Fibroblast of peridontal ligament (primary cell): ENCODE data around the gene ARSK.
A peak's percentile ranks its signal among the peaks of the same experiment; 100 is the strongest.

Experiments
- DNase-seq: peaks from one replicate; pipeline ENCODE4 v3.0.0-alpha.2; 2010; ENCODE audit errors: extremely low read depth

The ARSK gene

GRCh38 chr5:95554647-95555548 lies at the start of gene ARSK, which contains the start of gene SKIC3:
TSS of gene ARSK (plus strand) at chr5:95555101. CDS start at chr5:95555279, 178 bp downstream.
TSS of gene SKIC3 (minus strand) at chr5:95554977. CDS start at chr5:95547150, 7,827 bp downstream.
- peak; percentile 100 for DNase-seq

GRCh38 chr5:95508550-95508949 lies 46.4 kb upstream of the ARSK start:
- no peak for DNase-seq

GRCh38 chr5:95511606-95512005 lies 43.3 kb upstream of the ARSK start:
- DNase-seq = no peak

- DNase-seq = no peak
Measured at GRCh38 chr5:95518417-95518816, 36.5 kb upstream of the ARSK start.

- no peak for DNase-seq
Measured at GRCh38 chr5:95519151-95519550, 35.8 kb upstream of the ARSK start.

- DNase-seq = no peak
Measured at GRCh38 chr5:95519681-95520080, 35.2 kb upstream of the ARSK start.

GRCh38 chr5:95520206-95520605 lies 34.7 kb upstream of the ARSK start:
- no peak for DNase-seq

GRCh38 chr5:95524423-95524822 lies 30.5 kb upstream of the ARSK start:
- DNase-seq = no peak

GRCh38 chr5:95526871-95527270 lies 28.0 kb upstream of the ARSK start:
- DNase-seq = no peak

GRCh38 chr5:95528565-95528964 lies 26.3 kb upstream of the ARSK start:
- DNase-seq = no peak

- peak; percentile 82 for DNase-seq
Measured at GRCh38 chr5:95530416-95530815, 24.5 kb upstream of the ARSK start.

- no peak for DNase-seq
Measured at GRCh38 chr5:95531491-95531890, 23.4 kb upstream of the ARSK start.

- DNase-seq = no peak
Measured at GRCh38 chr5:95532415-95532814, 22.5 kb upstream of the ARSK start.

GRCh38 chr5:95533106-95533505 lies 21.8 kb upstream of the ARSK start:
- peak; percentile 22 for DNase-seq

GRCh38 chr5:95533761-95534160 lies 21.1 kb upstream of the ARSK start:
- peak; percentile 18 for DNase-seq

- peak; percentile 9 for DNase-seq
Measured at GRCh38 chr5:95537501-95537900, 17.4 kb upstream of the ARSK start.

GRCh38 chr5:95543017-95543705 lies 11.7 kb upstream of the ARSK start:
- peak; percentile 41 for DNase-seq

GRCh38 chr5:95549030-95549429 lies 5.9 kb upstream of the ARSK start:
- no peak for DNase-seq

GRCh38 chr5:95554331-95554646 lies 612 bp upstream of the ARSK start:
- no peak for DNase-seq

- peak; percentile 22 for DNase-seq
Measured at GRCh38 chr5:95555553-95555952, 652 bp downstream of the ARSK start.

GRCh38 chr5:95557841-95558240 lies 2.9 kb downstream of the ARSK start:
- DNase-seq = no peak

GRCh38 chr5:95562282-95562681 lies 7.4 kb downstream of the ARSK start:
- DNase-seq = no peak

- DNase-seq = no peak
Measured at GRCh38 chr5:95563367-95563766, 8.5 kb downstream of the ARSK start.
